ENCODE results near the gene HELB. TPM values are rescaled to one million over a fixed set of nuclear protein-coding genes. Genes with fewer than 3 reads are reported as not detected.

The HELB gene
- total RNA-seq, 1 donor from 2014 or later = 6.9 TPM

GRCh38 chr12:66365718-66366490 lies 63.6 kb downstream of the HELB start:
- ATAC-seq = no peak
- Histone ChIP-seq H3K9me3 (no peaks in the 10 kb centered on the region), H3K27me3 (no peaks in the 10 kb centered on the region), H3K27ac (no peak overlapping the region), H3K4me3 (no peak overlapping the region), H3K36me3 (no peaks in the 10 kb centered on the region), H3K4me1 (no peaks in the 10 kb centered on the region)
- DNase-seq = no peak
- intact Hi-C loops (cut with DNase I) = no loop called here
- no peak for TF ChIP-seq CTCF (IDR thresholded peaks at IDR 0.05)

GRCh38 chr12:66367015-66367667 lies 64.8 kb downstream of the HELB start:
- H3K4me3 ChIP-seq = no peak overlapping the region
- no peak for TF ChIP-seq CTCF (IDR thresholded peaks at IDR 0.05)
- no peak for DNase-seq
- no peak overlapping the region for H3K27ac ChIP-seq
- intact Hi-C loops (cut with DNase I) = no loop called here
- ATAC-seq = no peak
- no peaks in the 10 kb centered on the region for H3K36me3 ChIP-seq
- no peaks in the 10 kb centered on the region for H3K4me1 ChIP-seq
- H3K9me3 ChIP-seq = no peaks in the 10 kb centered on the region
- H3K27me3 ChIP-seq = no peaks in the 10 kb centered on the region

GRCh38 chr12:66371982-66372381 lies 69.7 kb downstream of the HELB start:
- Histone ChIP-seq H3K27ac (no peak overlapping the region), H3K9me3 (no peaks in the 10 kb centered on the region), H3K27me3 (no peaks in the 10 kb centered on the region), H3K4me3 (no peak overlapping the region), H3K4me1 (no peaks in the 10 kb centered on the region), H3K36me3 (no peaks in the 10 kb centered on the region)
- no peak for DNase-seq
- ATAC-seq = no peak
- intact Hi-C loops (cut with DNase I) = no loop called here
- TF ChIP-seq CTCF (IDR thresholded peaks at IDR 0.05) = no peak

GRCh38 chr12:66375560-66375959 lies 73.3 kb downstream of the HELB start:
- no peak overlapping the region for H3K27ac ChIP-seq
- H3K4me1 ChIP-seq = no peaks in the 10 kb centered on the region
- H3K4me3 ChIP-seq = no peak overlapping the region
- DNase-seq (no peak), ATAC-seq (no peak)
- no peaks in the 10 kb centered on the region for H3K36me3 ChIP-seq
- no peaks in the 10 kb centered on the region for H3K27me3 ChIP-seq
- no peak for TF ChIP-seq CTCF (IDR thresholded peaks at IDR 0.05)
- intact Hi-C loops (cut with DNase I) = no loop called here
- H3K9me3 ChIP-seq = no peaks in the 10 kb centered on the region

DNA sequence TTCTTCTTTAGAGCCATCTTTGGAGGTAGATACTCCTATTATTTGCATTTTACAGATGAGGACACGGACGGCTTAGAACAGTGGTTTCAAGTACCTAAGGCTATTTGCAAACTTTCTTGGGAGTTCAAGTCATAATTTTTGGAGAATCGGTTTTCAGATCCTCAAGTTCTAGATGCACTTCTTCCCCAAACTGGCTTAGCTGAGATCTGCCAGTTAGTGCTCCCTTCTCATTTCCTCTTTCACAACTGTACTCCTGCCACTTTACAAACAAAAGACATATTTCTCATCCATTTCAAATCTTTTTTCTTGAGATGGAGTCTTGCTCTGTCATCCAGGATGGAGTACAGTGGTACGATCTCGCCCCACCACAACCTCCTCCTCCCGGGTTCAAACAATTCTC lies 77.3 kb downstream of the HELB start:
- no peak overlapping the region for H3K4me3 ChIP-seq
- intact Hi-C loops (cut with DNase I) = no loop called here
- no peaks in the 10 kb centered on the region for H3K9me3 ChIP-seq
- DNase-seq (no peak), ATAC-seq (no peak)
- no peaks in the 10 kb centered on the region for H3K4me1 ChIP-seq
- no peaks in the 10 kb centered on the region for H3K36me3 ChIP-seq
- no peak for TF ChIP-seq CTCF (IDR thresholded peaks at IDR 0.05)
- no peak overlapping the region for H3K27ac ChIP-seq
- no peaks in the 10 kb centered on the region for H3K27me3 ChIP-seq

Data from upper lobe of right lung (tissue), 1 donor.